ENCODE measurements around the gene PSMD13.

PSMD13 gene

GRCh38 chr11:196786-197731, 39.7 kb upstream of the PSMD13 start:
- Histone ChIP-seq H3K27ac (ENCODE audit: low read depth, low read length) (no peak overlapping the region), H3K9me2 (replicated peaks; ENCODE audit: insufficient read depth, low read length) (no peaks in the 10 kb centered on the region), H3K9me3 (ENCODE audit: insufficient read depth, low read length) (no peaks in the 10 kb centered on the region), H3K27me3 (ENCODE audit: low read length) (no peaks in the 10 kb centered on the region), H4K20me1 (ENCODE audit: low read depth, low read length) (no peaks in the 10 kb centered on the region), H3F3A (ENCODE audit: insufficient read depth) (no peaks in the 10 kb centered on the region), H3K9ac (ENCODE audit: low read length) (no peak overlapping the region), H3K4me2 (ENCODE audit: low read depth, low read length, poor library complexity, severe bottlenecking) (no peak overlapping the region), H2AFZ (ENCODE audit: low read depth, low read length, severe bottlenecking) (no peak overlapping the region), H3K79me2 (ENCODE audit: insufficient read depth, low read length) (no peaks in the 10 kb centered on the region), H3K36me3 (ENCODE audit: low read length) (no peaks in the 10 kb centered on the region), H3K4me3 (ENCODE audit: insufficient read depth, low read length, poor library complexity, severe bottlenecking) (no peak overlapping the region)
- TF ChIP-seq EZH2phosphoT487 (conservative IDR thresholded peaks at IDR 0.05; ENCODE audit: low read length): no peak
- TF ChIP-seq, protein P1, sequence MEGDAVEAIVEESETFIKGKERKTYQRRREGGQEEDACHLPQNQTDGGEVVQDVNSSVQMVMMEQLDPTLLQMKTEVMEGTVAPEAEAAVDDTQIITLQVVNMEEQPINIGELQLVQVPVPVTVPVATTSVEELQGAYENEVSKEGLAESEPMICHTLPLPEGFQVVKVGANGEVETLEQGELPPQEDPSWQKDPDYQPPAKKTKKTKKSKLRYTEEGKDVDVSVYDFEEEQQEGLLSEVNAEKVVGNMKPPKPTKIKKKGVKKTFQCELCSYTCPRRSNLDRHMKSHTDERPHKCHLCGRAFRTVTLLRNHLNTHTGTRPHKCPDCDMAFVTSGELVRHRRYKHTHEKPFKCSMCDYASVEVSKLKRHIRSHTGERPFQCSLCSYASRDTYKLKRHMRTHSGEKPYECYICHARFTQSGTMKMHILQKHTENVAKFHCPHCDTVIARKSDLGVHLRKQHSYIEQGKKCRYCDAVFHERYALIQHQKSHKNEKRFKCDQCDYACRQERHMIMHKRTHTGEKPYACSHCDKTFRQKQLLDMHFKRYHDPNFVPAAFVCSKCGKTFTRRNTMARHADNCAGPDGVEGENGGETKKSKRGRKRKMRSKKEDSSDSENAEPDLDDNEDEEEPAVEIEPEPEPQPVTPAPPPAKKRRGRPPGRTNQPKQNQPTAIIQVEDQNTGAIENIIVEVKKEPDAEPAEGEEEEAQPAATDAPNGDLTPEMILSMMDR (IDR thresholded peaks at IDR 0.05; ENCODE audit: insufficient read depth, low read length, poor library complexity, severe bottlenecking): no peak

- TF ChIP-seq, protein P1 (IDR thresholded peaks at IDR 0.05; ENCODE audit: insufficient read depth, low read length, poor library complexity, severe bottlenecking): no peak
- TF ChIP-seq EZH2phosphoT487 (conservative IDR thresholded peaks at IDR 0.05; ENCODE audit: low read length): no peak
- Histone ChIP-seq H3K4me3 (ENCODE audit: insufficient read depth, low read length, poor library complexity, severe bottlenecking) (no peak overlapping the region), H4K20me1 (ENCODE audit: low read depth, low read length) (no peaks in the 10 kb centered on the region), H3K36me3 (ENCODE audit: low read length) (no peaks in the 10 kb centered on the region), H3K9me3 (ENCODE audit: insufficient read depth, low read length) (no peaks in the 10 kb centered on the region), H3K4me2 (ENCODE audit: low read depth, low read length, poor library complexity, severe bottlenecking) (no peak overlapping the region), H2AFZ (ENCODE audit: low read depth, low read length, severe bottlenecking) (no peak overlapping the region), H3K27ac (ENCODE audit: low read depth, low read length) (no peak overlapping the region), H3F3A (ENCODE audit: insufficient read depth) (no peaks in the 10 kb centered on the region), H3K79me2 (ENCODE audit: insufficient read depth, low read length) (no peaks in the 10 kb centered on the region), H3K27me3 (ENCODE audit: low read length) (no peaks in the 10 kb centered on the region), H3K9ac (ENCODE audit: low read length) (no peak overlapping the region), H3K9me2 (replicated peaks; ENCODE audit: insufficient read depth, low read length) (no peaks in the 10 kb centered on the region)
These were observed 39.0 kb upstream of the PSMD13 start for GRCh38 chr11:197741-198235.

DNA sequence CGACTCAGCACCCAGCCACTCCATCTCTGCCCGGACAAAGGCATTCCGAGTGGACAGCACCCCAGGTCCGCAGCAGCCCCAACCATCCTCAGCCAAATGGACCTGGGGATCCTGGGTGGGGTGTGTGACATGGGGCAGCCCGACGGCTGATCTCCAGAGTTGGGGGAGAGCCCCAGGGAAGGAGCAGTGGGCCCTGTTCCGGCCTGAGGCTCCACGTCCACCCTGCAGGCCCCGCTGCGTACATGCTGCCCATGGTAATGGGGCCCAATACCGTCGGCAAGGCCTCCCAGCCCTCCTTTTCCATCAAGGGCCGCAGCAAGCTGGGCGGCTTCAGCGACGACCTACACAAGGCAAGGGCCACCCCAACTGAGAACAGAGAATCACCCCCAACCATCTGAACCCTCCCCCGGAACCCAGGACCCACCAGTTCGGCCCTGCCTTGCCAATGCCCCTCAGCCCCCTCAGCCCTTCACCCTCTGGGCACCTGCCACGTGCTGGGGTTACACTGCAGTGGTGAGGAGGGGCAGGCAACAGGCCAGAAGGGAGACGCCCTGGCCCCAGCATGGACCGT, 38.5 kb upstream of the PSMD13 start:
- no peak for TF ChIP-seq EZH2phosphoT487 (conservative IDR thresholded peaks at IDR 0.05; ENCODE audit: low read length)
- TF ChIP-seq, protein P1 (IDR thresholded peaks at IDR 0.05; ENCODE audit: insufficient read depth, low read length, poor library complexity, severe bottlenecking): no peak
- no peak overlapping the region for H3K9ac ChIP-seq (ENCODE audit: low read length)
- no peaks in the 10 kb centered on the region for H3K79me2 ChIP-seq (ENCODE audit: insufficient read depth, low read length)
- H3K9me2 ChIP-seq (replicated peaks; ENCODE audit: insufficient read depth, low read length): no peaks in the 10 kb centered on the region
- H3K27ac ChIP-seq (ENCODE audit: low read depth, low read length): no peak overlapping the region
- no peaks in the 10 kb centered on the region for H3K36me3 ChIP-seq (ENCODE audit: low read length)
- no peaks in the 10 kb centered on the region for H3K27me3 ChIP-seq (ENCODE audit: low read length)
- H3K4me2 ChIP-seq (ENCODE audit: low read depth, low read length, poor library complexity, severe bottlenecking): no peak overlapping the region
- H3K9me3 ChIP-seq (ENCODE audit: insufficient read depth, low read length): no peaks in the 10 kb centered on the region
- H2AFZ ChIP-seq (ENCODE audit: low read depth, low read length, severe bottlenecking): no peak overlapping the region
- no peaks in the 10 kb centered on the region for H4K20me1 ChIP-seq (ENCODE audit: low read depth, low read length)
- H3F3A ChIP-seq (ENCODE audit: insufficient read depth): no peaks in the 10 kb centered on the region
- no peak overlapping the region for H3K4me3 ChIP-seq (ENCODE audit: insufficient read depth, low read length, poor library complexity, severe bottlenecking)
